ENCODE measurements around the gene CAPN5.

The CAPN5 gene

DNA sequence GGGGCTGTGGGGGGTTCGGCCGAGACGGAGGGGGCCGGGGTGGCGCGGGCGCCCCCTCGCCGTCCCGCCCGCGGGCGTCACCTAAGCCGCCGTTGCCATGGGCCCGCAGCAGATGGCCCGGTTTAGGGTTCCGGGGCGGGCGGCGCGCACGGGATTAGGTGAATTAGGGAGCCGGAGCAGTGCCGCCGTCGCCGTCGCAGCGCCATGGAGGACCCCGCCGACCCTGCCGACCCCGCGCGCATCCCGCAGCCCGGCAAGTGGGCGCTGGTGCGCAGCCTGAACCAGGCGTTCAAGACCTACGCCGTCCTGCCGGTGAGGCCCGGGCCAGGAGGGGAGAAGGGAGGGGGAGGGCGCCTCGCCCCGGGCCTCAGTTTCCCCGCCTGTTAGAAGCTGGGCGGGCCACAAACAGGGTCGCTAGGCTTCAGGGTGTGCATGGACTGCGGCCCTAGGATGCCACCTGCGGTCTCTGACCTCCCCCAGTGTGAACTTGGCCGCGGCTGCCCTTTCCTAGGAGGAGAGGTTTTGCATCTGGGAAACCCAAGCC is 71.4 kb downstream of the CAPN5 start:
- DNase-seq = no peak

- DNase-seq = no peak
These were observed 72.4 kb downstream of the CAPN5 start for GRCh38 chr11:77139201-77139600.

- DNase-seq = peak; percentile 58
These were observed 73.6 kb downstream of the CAPN5 start for GRCh38 chr11:77140231-77140851.

DNA sequence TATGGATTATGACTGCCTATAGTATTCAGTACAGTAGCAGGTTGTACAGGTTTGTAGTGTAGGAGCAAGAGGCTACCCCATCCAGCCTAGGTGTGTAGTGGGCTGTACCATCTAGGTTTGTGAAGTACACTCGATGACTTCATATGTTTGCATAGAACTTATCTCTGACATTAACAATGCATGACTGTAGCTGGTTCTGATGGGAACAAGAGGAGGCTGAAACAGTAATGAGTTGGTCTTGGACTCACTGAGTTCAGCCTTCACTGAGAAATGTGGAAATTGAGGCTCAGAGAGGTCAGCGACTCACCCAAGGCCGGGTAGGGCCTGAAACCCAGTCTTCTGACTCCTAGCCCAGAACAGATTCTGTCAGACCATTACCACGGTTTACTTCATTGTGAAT is 74.3 kb downstream of the CAPN5 start:
- DNase-seq = no peak

- no peak for DNase-seq
These were observed 74.7 kb downstream of the CAPN5 start for GRCh38 chr11:77141475-77141874.

DNA sequence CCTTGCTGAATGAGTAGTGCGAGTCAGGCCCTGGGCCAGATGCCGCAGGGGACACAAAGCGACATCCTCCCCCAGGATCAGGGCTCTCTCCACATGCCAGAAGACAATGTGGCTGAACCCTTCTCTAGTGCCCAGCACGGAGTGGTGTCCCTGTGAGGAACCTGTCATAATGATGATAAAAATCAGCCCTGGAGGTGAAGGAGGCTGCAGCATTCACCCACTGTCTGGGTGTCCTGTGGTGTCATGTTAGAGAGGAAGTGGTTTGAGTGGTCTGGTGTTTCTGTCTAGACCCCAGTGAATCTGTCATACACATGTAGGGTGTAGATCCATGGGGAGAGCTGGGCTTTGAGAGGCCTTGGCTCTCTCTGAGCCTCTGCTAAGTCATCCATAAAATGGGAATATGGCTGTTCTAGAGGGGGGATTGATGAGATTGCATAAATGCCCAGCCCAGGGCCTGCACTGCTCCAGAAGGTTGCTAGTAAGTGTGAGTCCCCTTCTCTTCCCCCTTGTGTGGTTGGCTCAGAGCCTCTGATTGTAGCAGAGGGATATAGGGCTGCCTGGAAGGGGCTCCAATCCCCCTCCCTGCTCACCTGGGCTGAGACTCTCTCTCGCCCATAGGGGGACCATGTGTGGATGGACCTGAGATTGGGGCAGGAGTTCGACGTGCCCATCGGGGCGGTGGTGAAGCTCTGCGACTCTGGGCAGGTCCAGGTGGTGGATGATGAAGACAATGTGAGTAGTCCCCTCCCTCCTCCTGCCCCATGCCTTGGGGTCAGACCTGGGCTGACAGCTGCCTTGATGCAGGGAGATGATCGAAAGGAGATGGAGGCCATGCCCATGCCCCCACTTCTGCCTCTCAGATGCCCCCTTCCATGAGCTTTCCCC is 75.6 kb downstream of the CAPN5 start:
- DNase-seq = no peak

- DNase-seq = no peak
These were observed 76.7 kb downstream of the CAPN5 start for GRCh38 chr11:77143405-77144020.

DNA sequence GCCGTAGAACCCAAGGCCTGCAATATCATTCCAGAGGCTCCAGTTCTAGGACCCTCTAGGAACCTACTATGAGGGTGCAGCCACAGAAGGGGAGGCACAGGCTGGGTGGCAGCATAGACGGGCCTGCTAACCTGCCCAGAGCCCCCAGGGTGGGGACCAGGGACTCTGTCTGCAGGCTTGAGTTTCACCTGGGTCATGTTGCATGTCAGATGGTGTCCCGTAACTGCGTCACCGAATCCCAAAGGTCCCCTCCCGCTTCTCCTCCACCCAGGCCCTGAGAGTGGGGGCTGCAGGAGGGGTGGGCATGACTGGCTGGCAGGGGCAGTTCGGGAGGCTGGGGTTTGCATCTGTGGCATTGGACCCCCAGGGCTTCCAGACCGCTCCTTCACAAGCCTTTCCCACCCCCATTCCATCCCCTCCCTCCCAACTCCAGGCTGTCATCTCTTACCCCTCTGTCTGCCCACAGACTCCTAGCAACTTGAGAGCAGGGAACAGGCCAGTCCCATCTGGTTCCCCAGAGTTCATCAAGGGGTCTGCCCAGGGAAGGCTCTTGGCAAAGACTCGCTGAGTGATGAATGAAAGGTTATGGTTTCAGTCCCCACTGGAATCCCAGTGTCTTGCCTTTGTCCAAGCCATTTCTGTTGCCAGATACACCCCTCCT is 77.6 kb downstream of the CAPN5 start:
- DNase-seq = no peak

DNA sequence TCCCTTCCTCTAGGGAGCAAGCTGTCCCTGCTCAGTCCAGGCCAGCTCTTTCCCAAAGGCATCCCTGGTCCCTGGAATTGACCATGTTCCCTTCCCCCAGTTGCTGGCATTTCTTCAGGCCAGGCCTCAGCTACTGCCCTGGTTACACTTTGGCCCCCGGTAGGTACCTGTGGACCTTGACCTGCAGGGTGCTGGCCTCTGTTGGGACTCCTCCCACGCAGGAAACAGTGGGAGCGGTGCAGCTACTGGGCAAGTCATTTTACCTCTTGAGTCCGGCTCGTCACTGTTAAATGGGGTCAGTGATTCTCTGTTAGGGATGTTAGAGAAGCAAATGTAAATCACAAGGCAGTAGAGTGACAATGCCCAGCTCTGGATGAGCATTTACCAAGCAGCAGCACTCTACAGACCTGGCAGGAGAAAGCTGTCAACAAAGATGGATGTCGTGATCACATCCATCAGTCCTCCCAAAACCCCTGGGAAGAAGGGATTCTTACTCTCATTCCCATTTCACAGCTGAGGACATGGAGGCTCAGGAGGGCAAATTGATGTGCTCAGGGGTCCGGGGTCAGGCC is 78.2 kb downstream of the CAPN5 start:
- DNase-seq = no peak

- DNase-seq = no peak
These were observed 79.7 kb downstream of the CAPN5 start for GRCh38 chr11:77146261-77147035.

DNA sequence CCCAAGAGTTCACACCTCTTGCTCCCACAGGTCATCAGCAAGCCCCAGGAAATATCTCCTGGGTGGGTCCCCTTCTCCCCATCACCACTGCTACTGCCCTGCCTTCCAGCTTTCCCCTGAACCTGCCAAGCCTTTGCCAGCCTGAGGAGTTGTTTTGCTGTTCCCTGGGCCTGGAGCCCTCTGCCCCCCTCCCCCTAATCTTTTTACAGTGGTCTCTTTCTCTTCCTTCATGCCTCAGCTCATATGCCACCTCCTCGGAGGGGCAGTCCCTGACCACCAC is 80.2 kb downstream of the CAPN5 start:
- DNase-seq = no peak

- DNase-seq = peak; percentile 49
These were observed 81.0 kb downstream of the CAPN5 start for GRCh38 chr11:77147668-77148321.

- DNase-seq = no peak
These were observed 82.4 kb downstream of the CAPN5 start for GRCh38 chr11:77148963-77149715.

- no peak for DNase-seq
These were observed 83.1 kb downstream of the CAPN5 start for GRCh38 chr11:77149716-77150392.

DNA sequence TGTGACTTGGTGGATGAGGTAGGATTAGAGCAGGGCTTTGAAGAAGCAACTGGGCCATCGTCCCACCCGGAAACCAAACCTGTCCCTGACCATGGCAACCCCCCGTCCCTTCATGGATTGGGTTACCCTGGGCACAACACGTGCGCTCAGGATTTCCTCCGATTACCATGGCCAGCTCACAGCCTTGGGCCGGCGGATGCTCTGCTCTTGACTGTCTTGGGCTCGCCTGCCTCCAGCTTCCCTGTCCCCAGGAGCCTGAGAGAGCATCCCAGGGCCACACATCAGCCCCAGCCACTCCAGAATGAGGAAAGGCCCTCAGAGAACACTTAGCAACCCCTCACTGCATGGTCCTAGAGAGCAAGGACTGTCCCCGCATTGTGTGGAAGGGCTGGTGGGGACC is 84.1 kb downstream of the CAPN5 start:
- no peak for DNase-seq

DNA sequence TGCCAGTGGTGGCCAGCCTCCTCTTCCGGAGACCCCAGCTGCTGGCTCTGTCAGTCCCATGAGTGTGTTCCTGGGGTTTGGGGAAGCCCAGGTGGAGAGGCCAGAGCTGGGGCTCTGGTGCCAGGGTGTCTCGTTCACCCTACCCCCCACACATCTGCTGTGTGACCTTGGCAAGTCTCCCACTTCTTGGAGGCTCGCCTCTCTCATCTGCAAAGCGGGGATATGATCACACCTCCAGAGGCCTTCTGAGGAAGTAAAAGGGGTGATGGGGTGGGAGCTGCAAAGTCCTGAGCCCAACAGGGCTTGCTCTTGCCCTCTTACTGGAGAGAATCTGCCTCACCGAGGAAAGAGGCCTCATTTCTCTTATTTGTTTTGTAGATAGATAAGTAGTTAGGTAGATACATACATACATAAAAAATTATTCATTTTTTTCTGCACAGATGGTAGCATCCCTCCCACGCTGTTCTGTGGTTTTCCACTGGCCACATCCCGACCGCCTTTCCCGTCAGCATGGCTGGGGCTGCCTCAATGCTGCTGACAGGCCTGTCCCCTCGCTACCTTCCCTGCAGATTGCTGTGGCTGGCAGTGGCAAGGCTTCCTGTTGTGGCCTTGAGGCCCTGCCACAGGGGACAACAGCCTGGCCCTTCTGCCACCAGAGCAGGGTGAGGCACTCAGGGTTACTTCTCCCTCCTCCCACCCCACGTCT is 85.2 kb downstream of the CAPN5 start:
- DNase-seq = peak; percentile 59

DNA sequence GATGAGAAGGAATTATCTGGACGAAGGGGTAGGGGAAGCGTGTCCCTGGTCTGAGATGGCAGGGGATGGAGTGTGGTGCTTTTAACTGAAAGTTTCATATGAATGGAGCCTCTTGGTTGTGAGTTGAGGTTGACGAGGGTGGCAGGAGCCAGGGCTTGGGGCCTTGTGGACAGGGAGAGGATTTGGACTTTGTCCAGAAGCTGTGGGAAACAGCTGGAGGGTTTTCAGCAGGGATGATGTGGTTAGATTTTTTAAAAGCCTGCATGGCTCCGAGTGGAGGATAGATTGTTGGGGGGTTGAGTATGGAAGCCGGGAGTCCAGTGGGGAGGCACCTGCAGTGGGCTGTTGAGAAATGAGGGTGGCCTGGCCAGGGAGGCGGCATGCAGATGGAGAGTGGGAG is 86.1 kb downstream of the CAPN5 start:
- peak; percentile 59 for DNase-seq

GRCh38 chr11:77153276-77154185 is 86.8 kb downstream of the CAPN5 start:
- DNase-seq = no peak
